GM21526 (cell line): ENCODE data around the gene PIAS4.
"Not testable (repeated sequence)": the region's sequence is repeated elsewhere in the genome, so short reads cannot be mapped to it uniquely, and the experiment has no call there.

Experiments
- ATAC-seq: cut with Tn5 transposase; IDR thresholded peaks from one replicate; pipeline ENCODE4 v1.9.1; 2021; ENCODE audit warnings: moderate library complexity; ENCODE audit not compliant: unreplicated experiment, low FRiP score

PIAS4 gene

GRCh38 chr19:3987619-3988371 lies 19.7 kb upstream of the PIAS4 start:
- ATAC-seq = no peak

- ATAC-seq = no peak
Measured at GRCh38 chr19:3990815-3991117, 16.8 kb upstream of the PIAS4 start.

- no peak for ATAC-seq
Measured at GRCh38 chr19:3995607-3996006, 11.9 kb upstream of the PIAS4 start.

GRCh38 chr19:3998667-3999412 lies 8.7 kb upstream of the PIAS4 start:
- ATAC-seq = not testable (repeated sequence)

- not testable (repeated sequence) for ATAC-seq
Measured at GRCh38 chr19:4000798-4001197, 6.7 kb upstream of the PIAS4 start.

GRCh38 chr19:4005436-4005835 lies 2.1 kb upstream of the PIAS4 start:
- ATAC-seq = not testable (repeated sequence)

- ATAC-seq = peak; percentile 15
Measured at GRCh38 chr19:4007836-4008539, 452 bp downstream of the PIAS4 start.

- ATAC-seq = no peak
Measured at GRCh38 chr19:4009990-4010807, 2.7 kb downstream of the PIAS4 start.

GRCh38 chr19:4010808-4011110 lies 3.2 kb downstream of the PIAS4 start:
- no peak for ATAC-seq

GRCh38 chr19:4011430-4011829 lies 3.9 kb downstream of the PIAS4 start:
- ATAC-seq = not testable (repeated sequence)

GRCh38 chr19:4012092-4012974 lies 4.8 kb downstream of the PIAS4 start:
- no peak for ATAC-seq

- no peak for ATAC-seq
Measured at GRCh38 chr19:4012975-4013634, 5.6 kb downstream of the PIAS4 start.

GRCh38 chr19:4013886-4014540 lies 6.5 kb downstream of the PIAS4 start:
- ATAC-seq = no peak

- ATAC-seq = no peak
Measured at GRCh38 chr19:4014541-4015491, 7.3 kb downstream of the PIAS4 start.

- no peak for ATAC-seq
Measured at GRCh38 chr19:4015705-4016402, 8.3 kb downstream of the PIAS4 start.

GRCh38 chr19:4016486-4016885 lies 8.9 kb downstream of the PIAS4 start:
- ATAC-seq = no peak
